DND-41 (cell line): ENCODE measurements around the gene EPHB6.

Experiments
- ATAC-seq: fragments of 200-7000 bp; cut with Tn5 transposase; 3 replicates; pipeline ENCODE4 v1.9.1; 2021; ENCODE audit warnings: low read depth; ENCODE audit not compliant: insufficient read depth
- DNase-seq: peaks from one replicate; pipeline ENCODE4 v3.0.0-alpha.2; 2020
- H2AFZ ChIP-seq: 2 replicates; pipeline ENCODE4 v1.6.0; 2012; ENCODE audit warnings: low read depth, low read length
- H3K27ac ChIP-seq: 2 replicates; pipeline ENCODE4 v1.5.1; 2012; ENCODE audit warnings: low read length, inconsistent platforms
- H3K27me3 ChIP-seq: fragments of 200-600 bp; sonication (generic); 2 replicates; pipeline ENCODE4 v1.6.0; 2012; ENCODE audit warnings: low read length, mild to moderate bottlenecking, inconsistent platforms; ENCODE audit not compliant: insufficient read depth, poor library complexity
- H3K36me3 ChIP-seq: 2 replicates; pipeline ENCODE4 v1.5.1; 2012; ENCODE audit warnings: low read length, inconsistent platforms; ENCODE audit not compliant: insufficient read depth
- H3K4me1 ChIP-seq: 2 replicates; pipeline ENCODE4 v1.5.1; 2012; ENCODE audit warnings: mild to moderate bottlenecking, low read length; ENCODE audit not compliant: insufficient read depth
- H3K4me2 ChIP-seq: 2 replicates; pipeline ENCODE4 v1.6.0; 2012; ENCODE audit warnings: mild to moderate bottlenecking, moderate library complexity, low read length, inconsistent platforms; ENCODE audit not compliant: insufficient read depth
- H3K4me3 ChIP-seq, 2 experiments: fragments of 200-600 bp in 1 of 2; shearing (Covaris generic) in 1 of 2; 2 replicates each; pipeline ENCODE4 v1.5.1; 2012 to 2016; ENCODE audit warnings: inconsistent platforms in 2 of 2, low read length in 2 of 2, mild to moderate bottlenecking in 2 of 2, low read depth in 1 of 2, moderate library complexity in 1 of 2
- H3K79me2 ChIP-seq: 2 replicates; pipeline ENCODE4 v1.6.0; 2012; ENCODE audit warnings: low read length, inconsistent platforms; ENCODE audit not compliant: insufficient read depth
- H3K9ac ChIP-seq: 2 replicates; pipeline ENCODE4 v1.6.0; 2012; ENCODE audit warnings: low read depth, mild to moderate bottlenecking, inconsistent platforms, low read length, moderate library complexity
- H3K9me3 ChIP-seq: 2 replicates; pipeline ENCODE4 v1.5.1; 2012; ENCODE audit warnings: low read length, moderate library complexity, mild to moderate bottlenecking, inconsistent platforms; ENCODE audit not compliant: insufficient read depth, severe bottlenecking
- H4K20me1 ChIP-seq: 2 replicates; pipeline ENCODE4 v1.6.0; 2012; ENCODE audit warnings: low read length; ENCODE audit not compliant: insufficient read depth
- CTCF ChIP-seq: IDR thresholded peaks from 2 replicates; pipeline ENCODE4 v1.5.1; 2012; ENCODE audit warnings: borderline replicate concordance, low read length, moderate library complexity, mild to moderate bottlenecking; ENCODE audit not compliant: poor library complexity, severe bottlenecking; ENCODE audit errors: extremely low read depth
- EZH2 ChIP-seq: IDR thresholded peaks from 3 replicates; pipeline ENCODE4 v1.6.1; 2012; ENCODE audit warnings: borderline replicate concordance, low read depth, mild to moderate bottlenecking, moderate library complexity, low read length, inconsistent platforms; ENCODE audit not compliant: severe bottlenecking

The EPHB6 gene

GRCh38 chr7:142891490-142892082 lies 36.7 kb downstream of the EPHB6 start:
- H4K20me1 ChIP-seq: no peaks in the 10 kb centered on the region; the same call in 1 of the 2 replicates
- H3K27ac ChIP-seq: no peak overlapping the region
- no peaks in the 10 kb centered on the region for H3K79me2 ChIP-seq
- no peak overlapping the region for H2AFZ ChIP-seq
- ATAC-seq (no peak), DNase-seq (no peak)
- no peaks in the 10 kb centered on the region for H3K9me3 ChIP-seq
- no peak overlapping the region for H3K9ac ChIP-seq
- TF ChIP-seq EZH2 (no peak), CTCF (no peak)
- H3K36me3 ChIP-seq: no peaks in the 10 kb centered on the region
- no peak overlapping the region for H3K4me2 ChIP-seq
- H3K4me3 ChIP-seq: no peak overlapping the region
- H3K4me1 ChIP-seq: no peaks in the 10 kb centered on the region
- no peaks in the 10 kb centered on the region for H3K27me3 ChIP-seq

- no peak overlapping the region for H3K4me3 ChIP-seq
- TF ChIP-seq CTCF (no peak), EZH2 (no peak)
- H4K20me1 ChIP-seq: no peaks in the 10 kb centered on the region; the same call in 1 of the 2 replicates
- H3K36me3 ChIP-seq: no peaks in the 10 kb centered on the region
- H3K27ac ChIP-seq: no peak overlapping the region
- no peaks in the 10 kb centered on the region for H3K9me3 ChIP-seq
- no peak for DNase-seq
- H3K27me3 ChIP-seq: no peaks in the 10 kb centered on the region
- H3K9ac ChIP-seq: no peak overlapping the region
- no peak for ATAC-seq
- H2AFZ ChIP-seq: no peak overlapping the region
- H3K79me2 ChIP-seq: no peaks in the 10 kb centered on the region
- H3K4me2 ChIP-seq: no peak overlapping the region
- H3K4me1 ChIP-seq: no peaks in the 10 kb centered on the region
These were observed 38.1 kb downstream of the EPHB6 start for GRCh38 chr7:142892951-142893350.

GRCh38 chr7:142894112-142894984 lies 39.5 kb downstream of the EPHB6 start:
- Histone ChIP-seq H3K27ac (no peak overlapping the region), H4K20me1 (no peaks in the 10 kb centered on the region; the same call in 1 of the 2 replicates), H3K9me3 (no peaks in the 10 kb centered on the region), H3K4me1 (no peaks in the 10 kb centered on the region), H2AFZ (no peak overlapping the region), H3K4me2 (no peak overlapping the region), H3K27me3 (no peaks in the 10 kb centered on the region), H3K36me3 (no peaks in the 10 kb centered on the region), H3K9ac (no peak overlapping the region), H3K79me2 (no peaks in the 10 kb centered on the region), H3K4me3 (no peak overlapping the region)
- DNase-seq: no peak
- 0 out of 3 replicates have a peak, but pooled peaks have one; percentile 13 for ATAC-seq
- no peak for TF ChIP-seq CTCF
- no peak for TF ChIP-seq EZH2
